GM13977 (cell line): Measurements from ENCODE around the gene ATP8B4.

Experiments used
- DNase-seq: peaks from one replicate; pipeline ENCODE4 v3.0.0; 2012; ENCODE audit warnings: low spot score
- CTCF ChIP-seq: IDR thresholded peaks from 2 replicates; pipeline ENCODE4 v1.5.1; 2012; ENCODE audit warnings: mild to moderate bottlenecking, control low read depth; ENCODE audit not compliant: insufficient read depth; ENCODE audit errors: extremely low read depth, missing control alignments
- in situ Hi-C: fragments of 300-500 bp; cut with MboI; formaldehyde crosslinking; loops from one replicate; pipeline ENCODE4 v1.12.0; 2022; ENCODE audit warnings: low sequenced_read_pairs, low pct_unique_long_range_greater_than_20kb, mixed read lengths, inconsistent platforms; ENCODE audit not compliant: unreplicated experiment

ATP8B4 gene

GRCh38 chr15:50059883-50060282 is 59.1 kb downstream of the ATP8B4 start:
- DNase-seq = no peak
- TF ChIP-seq CTCF = no peak
- in situ Hi-C loops = no loop called here

GRCh38 chr15:50059203-50059772 is 59.7 kb downstream of the ATP8B4 start:
- DNase-seq = no peak
- in situ Hi-C loops = no loop called here
- no peak for TF ChIP-seq CTCF

GRCh38 chr15:50057905-50058639 is 61.0 kb downstream of the ATP8B4 start:
- no peak for DNase-seq
- in situ Hi-C loops = no loop called here
- TF ChIP-seq CTCF = no peak

- no peak for DNase-seq
- in situ Hi-C loops = no loop called here
- no peak for TF ChIP-seq CTCF
Measured at GRCh38 chr15:50057196-50057595, 61.8 kb downstream of the ATP8B4 start.

GRCh38 chr15:50055750-50056157 is 63.3 kb downstream of the ATP8B4 start:
- no peak for DNase-seq
- in situ Hi-C loops = no loop called here
- TF ChIP-seq CTCF = no peak

- in situ Hi-C loops = no loop called here
- TF ChIP-seq CTCF = no peak
- no peak for DNase-seq
Measured at GRCh38 chr15:50055332-50055731, 63.7 kb downstream of the ATP8B4 start.
